ENCODE measurements around the gene MRE11.

The MRE11 gene

GRCh38 chr11:94418123-94418765 is 75.4 kb downstream of the MRE11 start:
- H3K27ac ChIP-seq = no peak overlapping the region
- TF ChIP-seq, protein P1, sequence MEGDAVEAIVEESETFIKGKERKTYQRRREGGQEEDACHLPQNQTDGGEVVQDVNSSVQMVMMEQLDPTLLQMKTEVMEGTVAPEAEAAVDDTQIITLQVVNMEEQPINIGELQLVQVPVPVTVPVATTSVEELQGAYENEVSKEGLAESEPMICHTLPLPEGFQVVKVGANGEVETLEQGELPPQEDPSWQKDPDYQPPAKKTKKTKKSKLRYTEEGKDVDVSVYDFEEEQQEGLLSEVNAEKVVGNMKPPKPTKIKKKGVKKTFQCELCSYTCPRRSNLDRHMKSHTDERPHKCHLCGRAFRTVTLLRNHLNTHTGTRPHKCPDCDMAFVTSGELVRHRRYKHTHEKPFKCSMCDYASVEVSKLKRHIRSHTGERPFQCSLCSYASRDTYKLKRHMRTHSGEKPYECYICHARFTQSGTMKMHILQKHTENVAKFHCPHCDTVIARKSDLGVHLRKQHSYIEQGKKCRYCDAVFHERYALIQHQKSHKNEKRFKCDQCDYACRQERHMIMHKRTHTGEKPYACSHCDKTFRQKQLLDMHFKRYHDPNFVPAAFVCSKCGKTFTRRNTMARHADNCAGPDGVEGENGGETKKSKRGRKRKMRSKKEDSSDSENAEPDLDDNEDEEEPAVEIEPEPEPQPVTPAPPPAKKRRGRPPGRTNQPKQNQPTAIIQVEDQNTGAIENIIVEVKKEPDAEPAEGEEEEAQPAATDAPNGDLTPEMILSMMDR (conservative IDR thresholded peaks at IDR 0.05) = no peak

- no peak overlapping the region for H3K27ac ChIP-seq
- TF ChIP-seq, protein P1 (conservative IDR thresholded peaks at IDR 0.05) = peak; percentile 89
These were observed 76.2 kb downstream of the MRE11 start for GRCh38 chr11:94417386-94417987.

GRCh38 chr11:94405062-94405833 is 88.4 kb downstream of the MRE11 start:
- TF ChIP-seq, protein P1 (conservative IDR thresholded peaks at IDR 0.05) = no peak
- H3K27ac ChIP-seq = no peak overlapping the region

DNA sequence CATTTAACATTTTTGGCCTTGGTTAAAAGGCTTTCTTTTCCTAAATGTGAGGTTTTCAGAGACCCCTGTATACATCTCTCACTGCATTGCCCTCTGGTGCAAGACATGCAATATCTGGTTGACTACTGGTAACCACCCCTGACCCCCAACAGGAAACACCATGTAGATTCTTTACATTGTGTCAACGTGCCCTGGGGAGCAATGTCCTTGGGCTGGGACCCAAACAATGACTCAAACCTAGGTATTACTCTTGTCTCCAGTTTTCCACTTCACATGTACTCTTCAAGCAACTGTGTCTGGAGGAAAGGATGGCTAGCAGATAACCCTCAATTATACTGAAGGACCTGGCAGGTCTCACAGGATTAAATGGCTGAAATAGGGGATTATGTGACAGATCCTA is 91.3 kb downstream of the MRE11 start:
- H3K27ac ChIP-seq = no peak overlapping the region
- TF ChIP-seq, protein P1 (conservative IDR thresholded peaks at IDR 0.05) = no peak

GRCh38 chr11:94401773-94402265 is 91.8 kb downstream of the MRE11 start:
- TF ChIP-seq, protein P1 (conservative IDR thresholded peaks at IDR 0.05) = no peak
- no peak overlapping the region for H3K27ac ChIP-seq

DNA sequence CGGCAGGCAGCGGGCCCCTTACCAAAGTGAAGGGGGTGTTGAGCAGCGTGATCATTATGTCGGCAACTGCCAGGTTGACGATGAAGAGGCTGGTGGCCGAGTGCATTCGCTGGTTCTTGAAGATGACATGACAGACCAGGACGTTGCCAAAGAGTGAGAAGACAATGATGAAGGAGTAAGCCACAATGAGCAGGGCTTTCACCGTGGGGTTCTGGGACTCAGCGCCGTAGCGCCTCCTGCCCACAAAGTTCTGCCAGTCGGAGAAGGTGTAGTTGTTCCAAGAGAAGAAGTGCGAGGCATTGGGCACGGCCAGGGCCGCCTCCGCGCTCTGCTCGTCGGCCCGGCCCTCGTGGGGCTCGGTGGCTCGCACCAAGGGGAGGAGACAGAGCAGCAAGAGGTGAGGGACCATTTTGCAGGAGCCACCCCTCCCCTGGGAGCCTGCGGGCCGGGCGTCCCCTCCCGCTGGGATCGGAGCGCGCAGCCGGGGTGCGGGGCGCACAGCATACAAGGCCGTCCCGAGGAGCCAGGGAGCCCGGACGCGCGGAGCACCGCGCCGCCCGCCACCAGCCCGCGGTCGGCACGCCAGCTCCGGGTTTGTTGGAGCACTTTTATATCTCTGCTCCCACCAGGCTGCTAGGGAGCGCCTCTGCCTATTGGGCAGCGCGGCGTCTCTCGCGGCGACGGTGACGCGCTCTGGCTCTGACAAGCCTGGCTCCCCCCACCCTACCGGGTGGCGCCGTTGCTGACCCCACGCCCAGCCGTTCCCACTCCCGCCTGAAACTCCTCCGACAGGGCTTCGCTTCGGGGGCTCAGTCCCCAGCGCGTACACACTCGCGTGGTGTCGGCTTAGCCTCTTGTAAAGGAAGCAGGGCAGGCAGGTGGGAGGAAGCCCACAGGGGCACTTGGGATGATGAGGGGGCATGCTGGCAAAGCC is 92.5 kb downstream of the MRE11 start, which contains the start of gene GPR83:
GPR83 (minus strand) TSS at position 581 of the 934 bp plus-strand sequence; CDS start at position 409, 172 bp downstream.
- no peak within 1 kb of the TSS for H3K27ac ChIP-seq
- TF ChIP-seq, protein P1 (conservative IDR thresholded peaks at IDR 0.05) = no peak
